H9 (cell line): Measurements from ENCODE around the gene WDR77. TPM values are rescaled to one million over a fixed set of nuclear protein-coding genes. Genes with fewer than 3 reads are reported as not detected.

ENCODE experiments used
- DNase-seq: peaks from one replicate; pipeline ENCODE4 v3.0.0-alpha.2; 2017
- H2AFZ ChIP-seq: one replicate; pipeline ENCODE4 v1.6.1; 2013; ENCODE audit warnings: mild to moderate bottlenecking, low read length, control low read depth, moderate library complexity
- H2AK5ac ChIP-seq: 2 replicates; pipeline ENCODE4 v1.6.1; 2013; ENCODE audit warnings: low read length, control low read depth, mixed read lengths; ENCODE audit not compliant: insufficient read length
- H2BK120ac ChIP-seq: one replicate; pipeline ENCODE4 v1.6.1; 2013; ENCODE audit warnings: low read depth, mild to moderate bottlenecking, low read length, control low read depth, inconsistent platforms; ENCODE audit not compliant: poor library complexity, severe bottlenecking
- H2BK12ac ChIP-seq: 2 replicates; pipeline ENCODE4 v1.6.1; 2013; ENCODE audit warnings: low read length, control low read depth, mixed read lengths, low read depth; ENCODE audit not compliant: insufficient read length
- H2BK15ac ChIP-seq: 2 replicates; pipeline ENCODE4 v1.6.1; 2013; ENCODE audit warnings: low read depth, low read length, control low read depth
- H2BK20ac ChIP-seq: one replicate; pipeline ENCODE4 v1.6.1; 2013; ENCODE audit warnings: low read depth, mild to moderate bottlenecking, low read length, control low read depth, inconsistent platforms; ENCODE audit not compliant: poor library complexity, severe bottlenecking
- H2BK5ac ChIP-seq: 2 replicates; pipeline ENCODE4 v1.6.1; 2013; ENCODE audit warnings: low read length, control low read depth, mixed read lengths; ENCODE audit not compliant: insufficient read length
- H3K14ac ChIP-seq: 2 replicates; pipeline ENCODE4 v1.6.1; 2013; ENCODE audit warnings: low read length, control low read depth; ENCODE audit not compliant: insufficient read depth
- H3K18ac ChIP-seq: 2 replicates; pipeline ENCODE4 v1.6.1; 2013; ENCODE audit warnings: low read depth, mild to moderate bottlenecking, mixed read lengths, low read length, control low read depth; ENCODE audit not compliant: insufficient read length
- H3K23ac ChIP-seq: 2 replicates; pipeline ENCODE4 v1.6.1; 2013; ENCODE audit warnings: low read length, control low read depth, mixed read lengths, low read depth; ENCODE audit not compliant: insufficient read length
- H3K23me2 ChIP-seq: 2 replicates; pipeline ENCODE4 v1.6.1; 2013; ENCODE audit warnings: low read depth, mild to moderate bottlenecking, mixed read lengths, low read length, control low read depth; ENCODE audit not compliant: insufficient read length, poor library complexity, severe bottlenecking
- H3K27ac ChIP-seq: 2 replicates; pipeline ENCODE4 v1.5.1; 2013; ENCODE audit warnings: low read length, control low read depth, mixed read lengths, low read depth; ENCODE audit not compliant: insufficient read length
- H3K27me3 ChIP-seq: 2 replicates; pipeline ENCODE4 v1.6.1; 2013; ENCODE audit warnings: low read length, control low read depth, inconsistent platforms; ENCODE audit not compliant: insufficient read depth
- H3K4ac ChIP-seq: 2 replicates; pipeline ENCODE4 v1.6.1; 2013; ENCODE audit warnings: low read depth, mild to moderate bottlenecking, control low read depth, inconsistent platforms, low read length, moderate library complexity
- H3K4me1 ChIP-seq: 2 replicates; pipeline ENCODE4 v1.6.1; 2013; ENCODE audit warnings: low read length, control low read depth, inconsistent platforms; ENCODE audit not compliant: insufficient read depth
- H3K4me2 ChIP-seq: 2 replicates; pipeline ENCODE4 v1.6.1; 2013; ENCODE audit warnings: low read length, control low read depth, mixed read lengths; ENCODE audit not compliant: insufficient read length, insufficient read depth
- H3K56ac ChIP-seq: 2 replicates; pipeline ENCODE4 v1.6.1; 2013; ENCODE audit warnings: low read depth, mild to moderate bottlenecking, mixed read lengths, low read length, control low read depth; ENCODE audit not compliant: insufficient read length
- H3K79me1 ChIP-seq: 2 replicates; pipeline ENCODE4 v1.6.1; 2013; ENCODE audit warnings: low read depth, mild to moderate bottlenecking, moderate library complexity, low read length, control low read depth, inconsistent platforms; ENCODE audit not compliant: insufficient read depth, poor library complexity, severe bottlenecking
- H3K79me2 ChIP-seq: 2 replicates; pipeline ENCODE4 v1.6.1; 2013; ENCODE audit warnings: low read length, control low read depth, inconsistent platforms; ENCODE audit not compliant: insufficient read depth
- H3K9ac ChIP-seq: 2 replicates; pipeline ENCODE4 v1.6.1; 2013; ENCODE audit warnings: low read length, control low read depth, mixed read lengths; ENCODE audit not compliant: insufficient read length; ENCODE audit errors: extremely low read depth
- H3K9me3 ChIP-seq: one replicate; pipeline ENCODE4 v1.6.1; 2013; ENCODE audit warnings: low read depth, low read length, inconsistent platforms; ENCODE audit not compliant: control insufficient read depth
- H3T11ph ChIP-seq: one replicate; pipeline ENCODE4 v1.6.1; 2013; ENCODE audit warnings: mild to moderate bottlenecking, low read length, control low read depth, inconsistent platforms
- H4K20me1 ChIP-seq: one replicate; pipeline ENCODE4 v1.6.1; 2013; ENCODE audit not compliant: control insufficient read depth, insufficient read length, insufficient read depth
- H4K5ac ChIP-seq: 2 replicates; pipeline ENCODE4 v1.6.1; 2013; ENCODE audit warnings: low read depth, mild to moderate bottlenecking, mixed read lengths, low read length, control low read depth; ENCODE audit not compliant: insufficient read length
- H4K8ac ChIP-seq: replicated peaks from 2 replicates; pipeline ENCODE4 v1.6.1; 2013; ENCODE audit warnings: low read length, control low read depth, mixed read lengths, low read depth; ENCODE audit not compliant: insufficient read length
- H4K91ac ChIP-seq: 2 replicates; pipeline ENCODE4 v1.6.1; 2013; ENCODE audit warnings: low read depth, mild to moderate bottlenecking, moderate library complexity, mixed read lengths, low read length, control low read depth; ENCODE audit not compliant: insufficient read length
- H3K27ac Mint-ChIP-seq, 3 experiments: 2 replicates in 2 of 3; 3 replicates in 1 of 3; pipeline ENCODE4 v1.8.0; 2020 to 2021; ENCODE audit warnings: mixed read lengths in 3 of 3, mild to moderate bottlenecking in 1 of 3, moderate library complexity in 1 of 3
- H3K27me3 Mint-ChIP-seq: 2 replicates; pipeline ENCODE4 v1.8.0; 2021; ENCODE audit warnings: low read depth, mild to moderate bottlenecking, moderate library complexity, mixed read lengths
- H3K36me3 Mint-ChIP-seq, 3 experiments: 2 replicates in 2 of 3; 3 replicates in 1 of 3; pipeline ENCODE4 v1.8.0; 2020 to 2021; ENCODE audit warnings: low read depth in 3 of 3, mixed read lengths in 3 of 3; ENCODE audit not compliant: insufficient read depth in 1 of 3
- H3K4me1 Mint-ChIP-seq, 2 experiments: 2 replicates each; pipeline ENCODE4 v1.8.0; 2020; ENCODE audit warnings: mixed read lengths in 2 of 2
- H3K4me3 Mint-ChIP-seq, 2 experiments: 2 replicates in 1 of 2; 3 replicates in 1 of 2; pipeline ENCODE4 v1.8.0; 2020 to 2021; ENCODE audit warnings: mild to moderate bottlenecking in 2 of 2, mixed read lengths in 2 of 2, moderate library complexity in 1 of 2
- H3K9me3 Mint-ChIP-seq, 2 experiments: 2 replicates in 1 of 2; 3 replicates in 1 of 2; pipeline ENCODE4 v1.8.0; 2020; ENCODE audit warnings: mild to moderate bottlenecking in 2 of 2, mixed read lengths in 2 of 2, moderate library complexity in 1 of 2
- WGBS: extraction: QIAGEN DNeasy Blood & Tissue Kit; methylation state at CpG from one replicate; pipeline ENCODE4 v1.1.7; 2013; ENCODE audit warnings: missing lambda C conversion rate, low lambda C conversion rate, mixed read lengths; ENCODE audit not compliant: insufficient read length; ENCODE audit errors: extremely low coverage; 5-methylcytosine and 5-hydroxymethylcytosine counted together
- total RNA-seq: library from RNA; stranded (reverse); gene quantifications from 2 replicates; pipeline ENCODE4 v1.2.1, GENCODE V29; 2021
- TF ChIP-seq, protein P1 (sequence below): fragments of 200-600 bp; sonication (generic); conservative IDR thresholded peaks from 3 replicates; pipeline ENCODE4 v1.8.0; 2021; ENCODE audit warnings: antibody characterized with exemption, mild to moderate bottlenecking

Gene WDR77
- total RNA-seq, 1 experiment from 2014 or later: 70.9 TPM

GRCh38 chr1:111444031-111444430, 5.0 kb downstream of the WDR77 start:
- Histone ChIP-seq H2BK120ac (no peak overlapping the region), H4K5ac (no peak overlapping the region), H4K91ac (no peak overlapping the region), H3K14ac (no peak overlapping the region), H3K23me2 (peaks cover 8% of the 10 kb centered on the region), H2BK5ac (no peak overlapping the region), H3K9me3 (no peaks in the 10 kb centered on the region), H3T11ph (no peak overlapping the region), H3K9ac (no peak overlapping the region), H3K4me2 (no peak overlapping the region), H3K27ac (no peak overlapping the region), H3K79me2 (peaks cover 11% of the 10 kb centered on the region; the same call in 1 of the 2 replicates), H4K20me1 (no peaks in the 10 kb centered on the region), H3K23ac (no peak overlapping the region), H3K56ac (no peak overlapping the region), H3K4ac (no peak overlapping the region), H2BK12ac (no peak overlapping the region), H4K8ac (no peak overlapping the region), H3K4me1 (no peaks in the 10 kb centered on the region), H3K18ac (no peak overlapping the region), H2BK15ac (no peak overlapping the region), H2AK5ac (no peak overlapping the region), H3K79me1 (peaks cover 12% of the 10 kb centered on the region), H3K27me3 (no peaks in the 10 kb centered on the region), H2AFZ (no peak overlapping the region), H2BK20ac (no peak overlapping the region)
- no peaks in the 10 kb centered on the region for H3K9me3 Mint-ChIP-seq
- H3K36me3 Mint-ChIP-seq: peaks cover 37 to 82% (median 68%) of the 10 kb centered on the region in 3 experiments
- peaks cover 11 to 12% of the 10 kb centered on the region in 2 experiments for H3K4me1 Mint-ChIP-seq
- 100% methylated on average over 1 of the region's 3 CpGs for WGBS
- TF ChIP-seq, protein P1, sequence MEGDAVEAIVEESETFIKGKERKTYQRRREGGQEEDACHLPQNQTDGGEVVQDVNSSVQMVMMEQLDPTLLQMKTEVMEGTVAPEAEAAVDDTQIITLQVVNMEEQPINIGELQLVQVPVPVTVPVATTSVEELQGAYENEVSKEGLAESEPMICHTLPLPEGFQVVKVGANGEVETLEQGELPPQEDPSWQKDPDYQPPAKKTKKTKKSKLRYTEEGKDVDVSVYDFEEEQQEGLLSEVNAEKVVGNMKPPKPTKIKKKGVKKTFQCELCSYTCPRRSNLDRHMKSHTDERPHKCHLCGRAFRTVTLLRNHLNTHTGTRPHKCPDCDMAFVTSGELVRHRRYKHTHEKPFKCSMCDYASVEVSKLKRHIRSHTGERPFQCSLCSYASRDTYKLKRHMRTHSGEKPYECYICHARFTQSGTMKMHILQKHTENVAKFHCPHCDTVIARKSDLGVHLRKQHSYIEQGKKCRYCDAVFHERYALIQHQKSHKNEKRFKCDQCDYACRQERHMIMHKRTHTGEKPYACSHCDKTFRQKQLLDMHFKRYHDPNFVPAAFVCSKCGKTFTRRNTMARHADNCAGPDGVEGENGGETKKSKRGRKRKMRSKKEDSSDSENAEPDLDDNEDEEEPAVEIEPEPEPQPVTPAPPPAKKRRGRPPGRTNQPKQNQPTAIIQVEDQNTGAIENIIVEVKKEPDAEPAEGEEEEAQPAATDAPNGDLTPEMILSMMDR: no peak
- no peak for DNase-seq
- H3K27me3 Mint-ChIP-seq: no peaks in the 10 kb centered on the region
- no peak overlapping the region for H3K27ac Mint-ChIP-seq
- H3K4me3 Mint-ChIP-seq: no peak overlapping the region
